ENCODE measurements around the gene CFAP141. TPM values are rescaled to one million over a fixed set of nuclear protein-coding genes. Genes with fewer than 3 reads are reported as not detected.
A peak's percentile ranks its signal among the peaks of the same experiment; 100 is the strongest.

CFAP141 gene
- total RNA-seq, 1 experiment from 2014 or later, result not detected

GRCh38 chr1:154178013-154178412 is 28.1 kb downstream of the CFAP141 start (continued):
- TF ChIP-seq ZNF232 (CRISPR knock-in tag; IDR thresholded peaks at IDR 0.05) (no peak), ZNF671 (CRISPR knock-in tag; IDR thresholded peaks at IDR 0.05) (no peak), NR3C1 (CRISPR knock-in tag; conservative IDR thresholded peaks at IDR 0.05; ENCODE audit: low read depth) (no peak), FOXP4 (CRISPR knock-in tag; IDR thresholded peaks at IDR 0.05) (no peak), ZNF121 (CRISPR knock-in tag; IDR thresholded peaks at IDR 0.05) (no peak), KAT7 (CRISPR knock-in tag; IDR thresholded peaks at IDR 0.05; ENCODE audit: borderline replicate concordance) (no peak), NR1H2 (CRISPR knock-in tag; IDR thresholded peaks at IDR 0.05) (no peak), USF1 (CRISPR knock-in tag; IDR thresholded peaks at IDR 0.05) (no peak)

GRCh38 chr1:154176337-154176736 is 29.8 kb downstream of the CFAP141 start:
- CTCF ChIA-PET, result no interaction called here
- Mint-ChIP-seq H3K4me3 (no peak overlapping the region), H3K4me1 (peaks cover 35% of the 10 kb centered on the region)

More at GRCh38 chr1:154176337-154176736, 29.8 kb downstream of the CFAP141 start:
- POLR2A ChIA-PET, result interaction anchor here (0.6 kb wide), 1 partner anchor 427 kb away, joined by 4 read pairs; no protein-coding TSS in a partner anchor
- no peak for DNase-seq (ENCODE audit: low spot score)
- Mint-ChIP-seq H3K36me3 (peaks cover 45% of the 10 kb centered on the region), H3K9me3 (no peaks in the 10 kb centered on the region), H3K27me3 (ENCODE audit: low read depth) (no peaks in the 10 kb centered on the region), H3K27ac (0 out of 2 replicates have a peak overlapping the region, but pooled peaks have one; percentile 57)
- no peak for ATAC-seq
- no peak for TF ChIP-seq MXD4 (CRISPR knock-in tag; IDR thresholded peaks at IDR 0.05; ENCODE audit: borderline replicate concordance)
- no peak for TF ChIP-seq ZSCAN18 (CRISPR knock-in tag; IDR thresholded peaks at IDR 0.05)
- TF ChIP-seq SMAD3 (CRISPR knock-in tag; IDR thresholded peaks at IDR 0.05; ENCODE audit: borderline replicate concordance), result no peak
- TF ChIP-seq NR2C2 (CRISPR knock-in tag; IDR thresholded peaks at IDR 0.05), result no peak
- TF ChIP-seq ATF1 (CRISPR knock-in tag; IDR thresholded peaks at IDR 0.05), result no peak
- no peak for TF ChIP-seq TCF7 (CRISPR knock-in tag; IDR thresholded peaks at IDR 0.05; ENCODE audit: low read depth)
- no peak for TF ChIP-seq JAZF1 (CRISPR knock-in tag; IDR thresholded peaks at IDR 0.05)
- TF ChIP-seq USF1 (CRISPR knock-in tag; IDR thresholded peaks at IDR 0.05), result no peak
- TF ChIP-seq ZNF671 (CRISPR knock-in tag; IDR thresholded peaks at IDR 0.05), result no peak
- TF ChIP-seq ESRRA (CRISPR knock-in tag; IDR thresholded peaks at IDR 0.05; ENCODE audit: borderline replicate concordance), result no peak
- no peak for TF ChIP-seq ZNF317 (CRISPR knock-in tag; IDR thresholded peaks at IDR 0.05; ENCODE audit: borderline replicate concordance, low read depth)
- TF ChIP-seq HMGA2 (CRISPR knock-in tag; IDR thresholded peaks at IDR 0.05), result no peak
- TF ChIP-seq FOXK1 (CRISPR knock-in tag; IDR thresholded peaks at IDR 0.05), result no peak
- TF ChIP-seq ATF2 (CRISPR knock-in tag; IDR thresholded peaks at IDR 0.05; ENCODE audit: borderline replicate concordance, low read depth), result no peak
- TF ChIP-seq ZNF219 (CRISPR knock-in tag; IDR thresholded peaks at IDR 0.05; ENCODE audit: borderline replicate concordance), result no peak
- TF ChIP-seq NFYB (CRISPR knock-in tag; conservative IDR thresholded peaks at IDR 0.05; ENCODE audit: low read depth), result no peak
- no peak for TF ChIP-seq ZNF423 (CRISPR knock-in tag; IDR thresholded peaks at IDR 0.05)
- no peak for TF ChIP-seq ZMAT4 (CRISPR knock-in tag; IDR thresholded peaks at IDR 0.05)

Data from WTC11 (cell line).